GM10266 (cell line): ENCODE measurements around the gene ARHGAP19.

Experiments used
- DNase-seq: peaks from one replicate; pipeline ENCODE4 v3.0.0; 2012; ENCODE audit errors: extremely low spot score
- TF ChIP-seq, protein P1 (sequence below): IDR thresholded peaks from 2 replicates; pipeline ENCODE4 v1.5.1; 2012; ENCODE audit warnings: mild to moderate bottlenecking, low read depth; ENCODE audit not compliant: control insufficient read depth, insufficient read depth; ENCODE audit errors: missing control alignments

The ARHGAP19 gene

GRCh38 chr10:97261656-97262055 is 30.8 kb downstream of the ARHGAP19 start:
- TF ChIP-seq, protein P1, sequence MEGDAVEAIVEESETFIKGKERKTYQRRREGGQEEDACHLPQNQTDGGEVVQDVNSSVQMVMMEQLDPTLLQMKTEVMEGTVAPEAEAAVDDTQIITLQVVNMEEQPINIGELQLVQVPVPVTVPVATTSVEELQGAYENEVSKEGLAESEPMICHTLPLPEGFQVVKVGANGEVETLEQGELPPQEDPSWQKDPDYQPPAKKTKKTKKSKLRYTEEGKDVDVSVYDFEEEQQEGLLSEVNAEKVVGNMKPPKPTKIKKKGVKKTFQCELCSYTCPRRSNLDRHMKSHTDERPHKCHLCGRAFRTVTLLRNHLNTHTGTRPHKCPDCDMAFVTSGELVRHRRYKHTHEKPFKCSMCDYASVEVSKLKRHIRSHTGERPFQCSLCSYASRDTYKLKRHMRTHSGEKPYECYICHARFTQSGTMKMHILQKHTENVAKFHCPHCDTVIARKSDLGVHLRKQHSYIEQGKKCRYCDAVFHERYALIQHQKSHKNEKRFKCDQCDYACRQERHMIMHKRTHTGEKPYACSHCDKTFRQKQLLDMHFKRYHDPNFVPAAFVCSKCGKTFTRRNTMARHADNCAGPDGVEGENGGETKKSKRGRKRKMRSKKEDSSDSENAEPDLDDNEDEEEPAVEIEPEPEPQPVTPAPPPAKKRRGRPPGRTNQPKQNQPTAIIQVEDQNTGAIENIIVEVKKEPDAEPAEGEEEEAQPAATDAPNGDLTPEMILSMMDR, result no peak
- no peak for DNase-seq

GRCh38 chr10:97261183-97261582 is 31.3 kb downstream of the ARHGAP19 start:
- TF ChIP-seq, protein P1, result no peak
- no peak for DNase-seq

GRCh38 chr10:97259119-97259518 is 33.3 kb downstream of the ARHGAP19 start:
- no peak for DNase-seq
- TF ChIP-seq, protein P1, result no peak

- DNase-seq, result no peak
- TF ChIP-seq, protein P1, result no peak
Measured at GRCh38 chr10:97256356-97256755, 36.1 kb downstream of the ARHGAP19 start.

DNA sequence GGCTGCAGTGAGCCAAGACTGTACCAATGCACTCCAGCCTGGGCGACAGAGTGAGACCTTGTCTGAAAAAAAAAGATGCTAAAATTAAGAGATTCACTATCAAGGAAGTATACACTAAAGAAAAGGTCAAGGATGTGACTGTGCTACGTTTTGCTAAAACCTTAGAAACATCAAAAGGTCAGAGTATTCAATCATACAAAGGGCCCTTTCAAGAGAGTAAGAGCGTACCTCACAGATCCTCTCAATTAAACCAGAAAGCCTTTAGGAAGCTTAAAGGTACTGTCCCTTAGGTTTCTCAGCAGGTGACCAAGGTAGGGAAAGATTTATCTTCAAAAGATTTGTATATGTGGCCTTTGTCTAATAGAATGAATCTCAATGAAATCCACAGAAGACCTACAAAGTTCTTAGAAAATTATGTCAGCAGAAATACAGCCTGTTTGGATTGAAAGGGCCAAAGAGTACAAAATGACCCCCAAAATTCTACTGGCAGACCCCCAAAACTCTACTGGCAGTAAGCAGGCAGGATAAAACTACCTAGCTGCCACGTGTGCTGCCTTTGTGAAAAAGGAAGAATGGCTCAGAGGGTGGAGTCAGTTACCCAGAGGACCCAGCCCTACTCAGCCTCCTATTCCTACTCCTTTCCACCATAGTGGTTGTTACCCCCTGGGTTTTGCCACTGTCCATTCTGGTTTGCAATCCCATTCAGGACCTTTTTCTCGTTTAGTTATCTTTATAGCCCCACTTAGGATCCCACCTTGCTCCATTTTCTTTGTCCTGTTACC is 36.7 kb downstream of the ARHGAP19 start:
- DNase-seq, result no peak
- TF ChIP-seq, protein P1, result no peak

DNA sequence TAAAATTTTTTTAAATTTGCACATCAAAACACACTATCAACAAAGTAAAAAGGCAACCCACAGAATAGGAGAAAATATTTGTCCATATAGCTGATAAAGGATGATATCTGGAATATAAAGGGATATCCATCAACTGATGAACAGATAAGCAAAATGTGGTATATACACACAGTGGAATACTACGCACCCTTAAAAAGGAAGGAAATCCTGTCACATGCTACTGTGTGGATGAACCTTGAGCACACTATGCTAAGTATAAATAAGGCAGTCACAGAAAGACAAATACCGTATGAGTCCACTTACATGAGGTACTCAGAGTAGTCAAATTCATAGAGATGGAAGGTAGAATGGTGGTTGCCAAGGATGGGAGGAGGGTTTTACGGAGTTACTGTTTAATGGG is 37.7 kb downstream of the ARHGAP19 start:
- TF ChIP-seq, protein P1, result no peak
- DNase-seq, result no peak

- TF ChIP-seq, protein P1, result no peak
Measured at GRCh38 chr10:97250952-97251351, 41.5 kb downstream of the ARHGAP19 start.

More at GRCh38 chr10:97250952-97251351, 41.5 kb downstream of the ARHGAP19 start:
- DNase-seq, result no peak
